Mucosa of rectum (tissue), 2 donors: ENCODE results near the gene OR51E1.
A peak's percentile ranks its signal among the peaks of the same experiment; 100 is the strongest.

Experiments
- H3K27ac ChIP-seq, 2 donors: one replicate each; pipeline ENCODE4 v1.7.0; 2013; ENCODE audit warnings: inconsistent platforms in 2 of 2, low read depth in 2 of 2, low read length in 2 of 2
- H3K27me3 ChIP-seq, 2 donors: one replicate each; pipeline ENCODE4 v1.7.0; 2013; ENCODE audit warnings: low read length in 2 of 2; ENCODE audit not compliant: control insufficient read depth in 2 of 2, insufficient read depth in 2 of 2
- H3K36me3 ChIP-seq, 2 donors: one replicate each; pipeline ENCODE4 v1.7.0; 2013; ENCODE audit warnings: low read length in 2 of 2; ENCODE audit not compliant: control insufficient read depth in 2 of 2, insufficient read depth in 2 of 2
- H3K4me1 ChIP-seq, 2 donors: one replicate each; pipeline ENCODE4 v1.7.0; 2013; ENCODE audit warnings: low read length in 2 of 2, mild to moderate bottlenecking in 1 of 2; ENCODE audit not compliant: control insufficient read depth in 2 of 2, insufficient read depth in 2 of 2
- H3K4me3 ChIP-seq, 2 donors: one replicate each; pipeline ENCODE4 v1.7.0; 2013; ENCODE audit warnings: low read length in 2 of 2
- H3K9ac ChIP-seq, 2 donors: one replicate each; pipeline ENCODE4 v1.7.0; 2013; ENCODE audit warnings: low read length in 2 of 2, low read depth in 1 of 2, mild to moderate bottlenecking in 1 of 2
- H3K9me3 ChIP-seq, 2 donors: one replicate each; pipeline ENCODE4 v1.7.0; 2013; ENCODE audit warnings: low read length in 2 of 2; ENCODE audit not compliant: control insufficient read depth in 2 of 2
- donor health status: healthy.
- donor health status: Normal muscosa, but diverticular disease.

OR51E1 gene

DNA sequence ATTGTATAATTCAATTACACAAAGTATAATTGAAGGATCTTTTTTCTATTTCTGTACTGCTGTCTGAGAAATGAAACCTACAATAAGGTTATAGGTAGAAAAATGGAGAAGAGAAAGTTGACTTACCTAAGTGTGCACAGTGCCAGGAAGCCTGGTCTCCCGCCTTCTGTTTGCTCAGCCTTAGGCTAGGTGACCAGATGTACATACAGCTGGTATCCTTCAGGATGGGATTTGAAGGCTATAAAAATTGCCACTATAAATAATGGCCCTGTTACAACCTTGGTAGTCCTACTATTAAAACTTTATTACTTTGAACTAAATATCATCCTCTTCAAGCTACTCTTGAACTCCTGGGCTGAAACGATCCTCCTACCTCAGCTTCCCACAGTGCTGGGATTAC, 34.2 kb downstream of the OR51E1 start:
- H3K4me3 ChIP-seq = no peak overlapping the region
- H3K27ac ChIP-seq = no peak overlapping the region
- no peaks in the 10 kb centered on the region for H3K4me1 ChIP-seq
- no peaks in the 10 kb centered on the region for H3K36me3 ChIP-seq
- H3K9me3 ChIP-seq = no peaks in the 10 kb centered on the region
- H3K9ac ChIP-seq = no peak overlapping the region
- no peaks in the 10 kb centered on the region for H3K27me3 ChIP-seq

GRCh38 chr11:4680341-4680740, 36.6 kb downstream of the OR51E1 start:
- H3K27ac ChIP-seq = no peak overlapping the region

DNA sequence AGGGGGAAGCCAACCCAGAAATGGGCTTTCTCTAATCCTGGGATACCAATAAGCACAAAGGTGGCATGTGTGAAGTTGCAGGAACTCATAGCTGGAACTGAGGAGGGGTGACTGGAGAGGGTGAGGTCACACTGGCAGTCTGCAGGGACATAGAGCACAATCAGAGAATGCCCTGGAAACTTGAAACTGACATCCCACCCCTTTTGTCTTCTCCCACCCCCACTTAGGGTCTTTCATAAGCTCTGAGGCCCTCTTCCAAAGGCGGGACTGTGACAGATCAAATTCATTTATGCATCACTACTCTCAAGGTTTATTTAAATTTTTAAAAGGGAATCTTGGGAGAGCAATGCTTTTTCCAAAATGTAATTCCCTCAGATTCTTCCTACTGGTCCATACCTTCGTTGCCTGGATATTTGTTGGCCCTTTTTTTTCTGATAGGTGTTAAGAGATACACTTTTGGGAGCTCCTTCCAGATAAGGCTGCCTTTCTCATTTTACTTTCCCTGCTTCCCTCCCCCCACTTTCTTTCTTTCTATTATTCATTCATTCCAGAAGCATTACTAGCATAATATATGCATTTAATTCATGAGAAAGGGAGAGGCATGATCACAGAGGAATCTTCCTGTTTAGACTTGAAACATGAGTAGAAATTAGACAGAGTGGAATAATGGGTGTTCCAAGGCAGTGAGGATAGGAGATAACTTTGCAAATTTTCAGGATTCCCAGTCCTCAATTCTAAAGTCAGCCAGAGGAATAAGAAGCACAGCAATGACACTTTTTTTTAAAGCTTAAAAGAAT, 39.0 kb downstream of the OR51E1 start:
- H3K9me3 ChIP-seq = no peaks in the 10 kb centered on the region
- H3K9ac ChIP-seq = no peak overlapping the region
- H3K27ac ChIP-seq = no peak overlapping the region
- no peak overlapping the region for H3K4me3 ChIP-seq
- no peaks in the 10 kb centered on the region for H3K4me1 ChIP-seq
- H3K27me3 ChIP-seq = no peaks in the 10 kb centered on the region
- no peaks in the 10 kb centered on the region for H3K36me3 ChIP-seq

More at GRCh38 chr11:4680341-4680740, 36.6 kb downstream of the OR51E1 start:
- no peak overlapping the region for H3K4me3 ChIP-seq
- no peaks in the 10 kb centered on the region for H3K4me1 ChIP-seq
- H3K9me3 ChIP-seq = no peaks in the 10 kb centered on the region
- no peaks in the 10 kb centered on the region for H3K27me3 ChIP-seq
- no peak overlapping the region for H3K9ac ChIP-seq
- no peaks in the 10 kb centered on the region for H3K36me3 ChIP-seq

GRCh38 chr11:4684631-4685285, 41.0 kb downstream of the OR51E1 start:
- Histone ChIP-seq H3K9me3 (no peaks in the 10 kb centered on the region), H3K27ac (no peak overlapping the region), H3K9ac (no peak overlapping the region), H3K36me3 (no peaks in the 10 kb centered on the region), H3K27me3 (no peaks in the 10 kb centered on the region), H3K4me1 (no peaks in the 10 kb centered on the region), H3K4me3 (no peak overlapping the region)

DNA sequence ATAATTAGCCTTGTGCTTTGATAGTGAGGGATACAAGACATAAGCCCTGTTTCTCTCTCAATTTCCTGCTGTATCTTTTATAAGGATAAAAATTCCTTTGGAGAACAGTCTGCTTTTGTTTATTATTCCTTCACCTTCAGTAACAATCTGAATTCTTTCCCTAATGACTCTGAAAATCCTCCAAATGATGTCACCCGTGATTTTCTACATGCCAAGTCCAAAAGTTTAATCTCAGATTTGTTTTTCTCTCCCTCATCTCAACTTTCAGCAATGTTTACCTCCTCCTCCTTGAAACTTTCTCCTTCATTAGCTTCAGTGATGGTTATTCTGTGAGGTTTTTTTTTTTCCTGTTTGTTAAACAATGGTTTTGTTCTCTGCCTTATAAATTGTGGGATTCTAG, 51.7 kb downstream of the OR51E1 start:
- Histone ChIP-seq H3K27ac (no peak overlapping the region), H3K36me3 (no peaks in the 10 kb centered on the region), H3K27me3 (no peaks in the 10 kb centered on the region), H3K9ac (no peak overlapping the region), H3K4me1 (no peaks in the 10 kb centered on the region), H3K4me3 (no peak overlapping the region), H3K9me3 (no peaks in the 10 kb centered on the region)

GRCh38 chr11:4697585-4697984, 53.8 kb downstream of the OR51E1 start, which contains the start of gene OR51E2:
OR51E2 (minus strand) TSS chr11:4697853; CDS start chr11:4682711, 15,142 bp downstream.
- Histone ChIP-seq H3K9me3 (no peaks in the 10 kb centered on the region), H3K36me3 (no peaks in the 10 kb centered on the region), H3K27me3 (no peaks in the 10 kb centered on the region), H3K27ac (no peak within 1 kb of the TSS), H3K4me1 (no peaks in the 10 kb centered on the region), H3K4me3 (peak within 1 kb of the TSS in 1 of 2 donors; percentile 17), H3K9ac (no peak within 1 kb of the TSS)

GRCh38 chr11:4699697-4700435, 56.1 kb downstream of the OR51E1 start:
- Histone ChIP-seq H3K9ac (no peak overlapping the region), H3K4me1 (no peaks in the 10 kb centered on the region), H3K9me3 (no peaks in the 10 kb centered on the region), H3K36me3 (no peaks in the 10 kb centered on the region), H3K27me3 (no peaks in the 10 kb centered on the region), H3K27ac (no peak overlapping the region), H3K4me3 (no peak overlapping the region)

DNA sequence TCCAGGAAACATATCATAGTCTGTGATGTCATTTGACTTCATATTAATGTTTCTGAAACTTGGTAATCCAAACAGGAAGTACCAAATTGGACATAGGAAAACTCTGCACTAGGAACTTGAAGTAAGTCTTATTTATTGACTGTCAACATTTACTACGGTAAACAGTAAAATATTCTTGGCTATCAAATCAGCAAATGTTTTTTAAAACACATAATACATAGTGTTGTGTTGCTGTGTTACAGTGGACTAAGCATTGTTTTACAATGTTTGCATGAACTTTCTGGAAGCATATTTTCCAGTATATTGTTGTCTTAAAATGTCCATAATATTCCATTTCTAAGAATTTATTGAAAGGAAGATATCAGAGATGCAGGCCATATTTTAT, 56.6 kb downstream of the OR51E1 start:
- Histone ChIP-seq H3K9ac (no peak overlapping the region), H3K36me3 (no peaks in the 10 kb centered on the region), H3K27ac (no peak overlapping the region), H3K4me3 (no peak overlapping the region), H3K4me1 (no peaks in the 10 kb centered on the region), H3K27me3 (no peaks in the 10 kb centered on the region), H3K9me3 (no peaks in the 10 kb centered on the region)

DNA sequence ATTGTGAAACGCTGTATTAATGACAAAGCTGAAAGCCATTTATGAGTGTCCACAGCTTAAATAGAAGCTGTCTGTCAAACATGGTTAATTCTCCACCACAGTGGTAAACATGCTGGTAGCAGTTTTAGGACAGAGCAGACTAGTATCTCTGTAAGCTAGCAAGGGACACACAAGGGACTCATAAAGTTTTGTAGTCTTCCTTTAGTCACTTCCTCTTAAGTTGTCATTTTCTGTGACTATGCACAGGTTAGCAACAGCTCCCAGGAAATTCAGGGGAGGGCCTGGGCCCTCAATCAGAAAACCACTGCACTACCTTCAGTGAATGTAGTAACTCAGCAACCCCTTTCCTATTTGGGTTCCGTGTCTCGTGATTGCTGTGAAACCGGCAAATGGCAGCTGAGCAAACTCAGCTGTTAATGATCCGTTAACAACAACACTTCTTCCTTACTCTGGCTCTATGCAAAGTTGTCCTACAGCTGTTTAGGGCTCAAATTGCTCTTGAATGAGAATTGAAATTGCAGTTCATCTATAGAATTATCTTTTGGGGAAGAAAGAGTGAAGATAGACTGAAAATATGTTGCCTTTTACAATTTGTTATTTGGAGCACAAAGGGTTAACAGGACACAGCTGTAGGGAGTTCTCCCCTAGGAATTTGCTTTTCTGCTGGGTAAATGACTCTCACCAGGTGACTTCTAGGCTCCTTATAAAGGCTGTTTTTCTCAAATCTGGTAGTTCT, 60.4 kb downstream of the OR51E1 start, which contains the start of gene MMP26:
TSS of gene MMP26 (plus strand) at position 731 of the 736 bp plus-strand sequence.
- Histone ChIP-seq H3K9ac (no peak within 1 kb of the TSS), H3K27ac (no peak within 1 kb of the TSS), H3K4me3 (no peak within 1 kb of the TSS), H3K9me3 (no peaks in the 10 kb centered on the region), H3K27me3 (no peaks in the 10 kb centered on the region), H3K36me3 (no peaks in the 10 kb centered on the region), H3K4me1 (no peaks in the 10 kb centered on the region)
